ENCODE results near the gene PLPP4. TPM values are rescaled to one million over a fixed set of nuclear protein-coding genes. Genes with fewer than 3 reads are reported as not detected.

The PLPP4 gene
- total RNA-seq, 1 experiment from 2014 or later: not detected

DNA sequence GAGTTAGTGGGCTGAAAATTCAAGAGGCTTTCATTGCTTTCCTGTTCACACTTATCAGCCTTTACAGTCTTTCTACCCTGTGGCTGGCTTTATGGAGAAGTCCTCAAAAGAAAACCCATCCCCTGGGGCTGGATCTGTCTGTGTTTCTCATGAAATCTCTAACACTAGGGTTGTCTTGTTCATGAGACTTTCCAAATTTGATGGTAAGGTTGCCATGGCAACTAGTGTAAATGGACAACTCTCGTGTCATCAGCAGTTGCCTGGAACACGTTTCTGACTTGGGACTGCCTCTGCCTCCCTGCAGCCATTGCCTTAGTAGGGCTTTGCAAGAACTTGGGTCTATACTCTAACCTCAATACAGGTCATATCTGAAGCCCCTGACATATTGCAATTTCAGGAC lies 35.8 kb upstream of the PLPP4 start:
- RAD21 ChIA-PET (ENCODE audit: low non-redundant PET in 1 of 2, low total read pairs in 2 of 2, uncharacterized antibody in 2 of 2, unreplicated experiment in 2 of 2): no interaction called here
- intact Hi-C loops (cut with micrococcal nuclease): loop anchor here (10.0 kb wide), 1 partner anchor 736 kb away; no protein-coding TSS in a partner anchor
- BruUV-seq (replicated peaks): no TSS peak

DNA sequence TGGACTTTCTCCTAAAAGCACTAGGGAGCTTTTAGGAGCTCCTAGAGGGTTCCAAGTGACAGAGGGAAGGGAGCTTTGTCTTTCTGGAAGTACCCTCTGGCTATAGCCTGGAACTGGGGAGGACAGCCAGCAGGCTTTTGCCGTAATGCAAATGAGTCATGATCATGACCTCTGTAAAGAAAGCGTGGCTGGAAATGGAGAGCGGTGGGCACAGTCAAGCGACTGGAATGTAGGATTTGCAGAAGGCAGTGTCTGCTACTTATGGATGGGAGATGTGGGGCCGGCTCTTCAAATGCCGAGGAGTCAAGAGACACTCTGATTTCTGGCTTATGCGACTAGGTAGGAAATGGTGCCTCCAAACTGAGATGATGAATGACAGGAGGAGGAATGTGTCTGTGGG lies 34.6 kb upstream of the PLPP4 start:
- DNase-seq (ENCODE audit: low read depth, low spot score): no peak
- Histone ChIP-seq H4K20me1 (ENCODE audit: insufficient read depth) (no peaks in the 10 kb centered on the region), H3K36me3 (ENCODE audit: control insufficient read depth in 1 of 2, insufficient read depth in 2 of 2, low read length in 2 of 2) (no peaks in the 10 kb centered on the region), H2AFZ (ENCODE audit: low read depth, low read length, poor library complexity, severe bottlenecking) (no peak overlapping the region), H3K9ac (ENCODE audit: low read length) (no peak overlapping the region), H3K4me3 (replicated peaks in 1 of 2; ENCODE audit: low read depth in 1 of 2, low read length in 2 of 2) (no peak overlapping the region), H3K79me2 (ENCODE audit: insufficient read depth, low read length) (no peaks in the 10 kb centered on the region), H3K4me2 (ENCODE audit: low read length) (no peak overlapping the region), H3K27ac (ENCODE audit: low read depth, low read length) (no peak overlapping the region), H3K9me2 (ENCODE audit: insufficient read depth) (no peaks in the 10 kb centered on the region), H3K27me3 (ENCODE audit: insufficient read depth, low read length) (peaks cover 22% of the 10 kb centered on the region), H3K4me1 (ENCODE audit: control insufficient read depth in 1 of 2, insufficient read depth in 2 of 2, low read length in 2 of 2) (no peaks in the 10 kb centered on the region), H3K9me3 (ENCODE audit: control insufficient read depth in 1 of 2, insufficient read depth in 1 of 2, low read depth in 1 of 2, low read length in 2 of 2) (no peaks in the 10 kb centered on the region)
- POLR2A ChIA-PET: no interaction called here
- CTCF ChIA-PET: interaction anchor here (0.6 to 2.0 kb wide), 2 partner anchors 203 to 313 kb away, joined by 3 to 8 read pairs; no protein-coding TSS in a partner anchor
- no peak for ATAC-seq
- RAD21 ChIA-PET (ENCODE audit: low non-redundant PET in 1 of 2, low total read pairs in 2 of 2, uncharacterized antibody in 2 of 2, unreplicated experiment in 2 of 2): no interaction called here
- TF ChIP-seq ZFX (IDR thresholded peaks at IDR 0.05): no peak
- TF ChIP-seq, protein P1, sequence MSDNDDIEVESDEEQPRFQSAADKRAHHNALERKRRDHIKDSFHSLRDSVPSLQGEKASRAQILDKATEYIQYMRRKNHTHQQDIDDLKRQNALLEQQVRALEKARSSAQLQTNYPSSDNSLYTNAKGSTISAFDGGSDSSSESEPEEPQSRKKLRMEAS (IDR thresholded peaks at IDR 0.05): no peak
- TF ChIP-seq ZNF274 (IDR thresholded peaks at IDR 0.05; ENCODE audit: low read depth, low read length): no peak
- TF ChIP-seq, protein P2, sequence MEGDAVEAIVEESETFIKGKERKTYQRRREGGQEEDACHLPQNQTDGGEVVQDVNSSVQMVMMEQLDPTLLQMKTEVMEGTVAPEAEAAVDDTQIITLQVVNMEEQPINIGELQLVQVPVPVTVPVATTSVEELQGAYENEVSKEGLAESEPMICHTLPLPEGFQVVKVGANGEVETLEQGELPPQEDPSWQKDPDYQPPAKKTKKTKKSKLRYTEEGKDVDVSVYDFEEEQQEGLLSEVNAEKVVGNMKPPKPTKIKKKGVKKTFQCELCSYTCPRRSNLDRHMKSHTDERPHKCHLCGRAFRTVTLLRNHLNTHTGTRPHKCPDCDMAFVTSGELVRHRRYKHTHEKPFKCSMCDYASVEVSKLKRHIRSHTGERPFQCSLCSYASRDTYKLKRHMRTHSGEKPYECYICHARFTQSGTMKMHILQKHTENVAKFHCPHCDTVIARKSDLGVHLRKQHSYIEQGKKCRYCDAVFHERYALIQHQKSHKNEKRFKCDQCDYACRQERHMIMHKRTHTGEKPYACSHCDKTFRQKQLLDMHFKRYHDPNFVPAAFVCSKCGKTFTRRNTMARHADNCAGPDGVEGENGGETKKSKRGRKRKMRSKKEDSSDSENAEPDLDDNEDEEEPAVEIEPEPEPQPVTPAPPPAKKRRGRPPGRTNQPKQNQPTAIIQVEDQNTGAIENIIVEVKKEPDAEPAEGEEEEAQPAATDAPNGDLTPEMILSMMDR (IDR thresholded peaks at IDR 0.05 in 2 of 3, conservative IDR thresholded peaks at IDR 0.05 in 1 of 3; ENCODE audit: borderline replicate concordance in 1 of 3, insufficient read depth in 1 of 3, low read depth in 2 of 3, low read length in 2 of 3): no peak
- no peak for TF ChIP-seq CEBPB (IDR thresholded peaks at IDR 0.05; ENCODE audit: low read depth)
- TF ChIP-seq EZH2 (IDR thresholded peaks at IDR 0.05): no peak
- TF ChIP-seq SP1 (IDR thresholded peaks at IDR 0.05; ENCODE audit: low read depth): no peak
- no peak for TF ChIP-seq EGR1 (IDR thresholded peaks at IDR 0.05; ENCODE audit: low read depth)
- no peak for TF ChIP-seq ELF1 (IDR thresholded peaks at IDR 0.05; ENCODE audit: borderline replicate concordance, low read depth)
- no peak for TF ChIP-seq SIN3A (IDR thresholded peaks at IDR 0.05; ENCODE audit: low read depth)
- no peak for TF ChIP-seq FOSL1 (IDR thresholded peaks at IDR 0.05; ENCODE audit: low read depth)
- no peak for TF ChIP-seq YY1 (IDR thresholded peaks at IDR 0.05; ENCODE audit: extremely low read depth, insufficient replicate concordance, low read depth, low read length)
- no TSS peak for BruUV-seq (replicated peaks)
- intact Hi-C loops (cut with micrococcal nuclease): loop anchor here (10.0 kb wide), 1 partner anchor 738 kb away; no protein-coding TSS in a partner anchor

More for the DNA sequence above, 35.8 kb upstream of the PLPP4 start:
- Histone ChIP-seq H3K79me2 (ENCODE audit: insufficient read depth, low read length) (no peaks in the 10 kb centered on the region), H3K4me2 (ENCODE audit: low read length) (no peak overlapping the region), H3K27me3 (ENCODE audit: insufficient read depth, low read length) (peaks cover 17% of the 10 kb centered on the region), H2AFZ (ENCODE audit: low read depth, low read length, poor library complexity, severe bottlenecking) (no peak overlapping the region), H3K9me3 (ENCODE audit: control insufficient read depth in 1 of 2, insufficient read depth in 1 of 2, low read depth in 1 of 2, low read length in 2 of 2) (no peaks in the 10 kb centered on the region), H3K36me3 (ENCODE audit: control insufficient read depth in 1 of 2, insufficient read depth in 2 of 2, low read length in 2 of 2) (no peaks in the 10 kb centered on the region), H3K4me3 (replicated peaks in 1 of 2; ENCODE audit: low read depth in 1 of 2, low read length in 2 of 2) (no peak overlapping the region), H3K27ac (ENCODE audit: low read depth, low read length) (no peak overlapping the region), H4K20me1 (ENCODE audit: insufficient read depth) (no peaks in the 10 kb centered on the region), H3K4me1 (ENCODE audit: control insufficient read depth in 1 of 2, insufficient read depth in 2 of 2, low read length in 2 of 2) (peaks cover 0 to 1% of the 10 kb centered on the region in 2 experiments; a peak in 2 of 4 replicates), H3K9me2 (ENCODE audit: insufficient read depth) (no peaks in the 10 kb centered on the region), H3K9ac (ENCODE audit: low read length) (no peak overlapping the region)
- ChIA-PET POLR2A (no interaction called here), CTCF (no interaction called here)
- DNase-seq (ENCODE audit: low read depth, low spot score): no peak
- TF ChIP-seq ZFX (IDR thresholded peaks at IDR 0.05) (no peak), POLR2AphosphoS5 (IDR thresholded peaks at IDR 0.05; ENCODE audit: low read depth, low read length) (no peak), RAD21 (IDR thresholded peaks at IDR 0.05; ENCODE audit: low read depth) (no peak), EZH2phosphoT487 (IDR thresholded peaks at IDR 0.05; ENCODE audit: borderline replicate concordance) (no peak), SRF (IDR thresholded peaks at IDR 0.05; ENCODE audit: low read depth) (no peak), EZH2 (IDR thresholded peaks at IDR 0.05) (no peak), FOSL1 (IDR thresholded peaks at IDR 0.05; ENCODE audit: low read depth) (no peak)
- ATAC-seq: no peak
